GM12878 (cell line): ENCODE results near the gene PIK3R2. TPM values are rescaled to one million over a fixed set of nuclear protein-coding genes. Genes with fewer than 3 reads are reported as not detected.

Experiments
- ATAC-seq: fragments of 200-7000 bp; cut with Tn5 transposase; 3 replicates; pipeline ENCODE4 v1.9.1; 2020; ENCODE audit warnings: mild to moderate bottlenecking, moderate library complexity
- BruUV-seq: library from RNA; stranded (reverse); fragments of 400-500 nt; replicated peaks from 2 replicates; lab custom pipeline; 2021; lab: Mats Ljungman, UMichigan
- CTCF ChIA-PET: fragments of 300-600 bp; sonication (Branson Sonifier 250); formaldehyde crosslinking; extraction: SDS; loops from one replicate; lab custom pipeline; 2021; ENCODE audit warnings: inconsistent platforms; lab: Yijun Ruan, JAX
- POLR2A ChIA-PET: fragments of 350-600 bp; formaldehyde crosslinking; extraction: SDS; loops from one replicate; lab custom pipeline; 2021; ENCODE audit warnings: inconsistent platforms; lab: Charles Lee
- RAD21 ChIA-PET: fragments of 300-600 bp; sonication (Branson Sonifier 250); formaldehyde crosslinking; loops from one replicate; lab custom pipeline; 2023; ENCODE audit warnings: antibody characterized with exemption; ENCODE audit not compliant: unreplicated experiment; lab: Charles Lee
- SMC1A ChIA-PET: fragments of 300-600 bp; sonication (Branson Sonifier 250); formaldehyde crosslinking; loops from one replicate; lab custom pipeline; 2023; ENCODE audit not compliant: unreplicated experiment, uncharacterized antibody; lab: Charles Lee
- DNase-seq: peaks from one replicate; pipeline ENCODE4 v3.0.0-alpha.2; 2011; ENCODE audit warnings: low read depth, low spot score
- FAIRE-seq: peaks from 3 replicates; lab custom pipeline; 2011; peaks lifted over from hg19 to GRCh38; lab: Jason Lieb, UNC
- H2AFZ ChIP-seq: 2 replicates; pipeline ENCODE4 v1.6.0; 2011; ENCODE audit warnings: low read depth, low read length, control low read depth; ENCODE audit not compliant: control insufficient read depth
- H3K27ac ChIP-seq: 2 replicates; pipeline ENCODE4 v1.5.1; 2011; ENCODE audit warnings: control low read depth; ENCODE audit not compliant: control insufficient read depth, insufficient read depth
- H3K27me3 ChIP-seq, 2 experiments: replicated peaks in 1 of 2; 2 replicates each; pipeline versions ENCODE4 v1.6.0 to v1.6.1; 2011; ENCODE audit warnings: low read length in 1 of 2; ENCODE audit not compliant: control insufficient read depth in 2 of 2, insufficient read depth in 2 of 2
- H3K36me3 ChIP-seq, 2 experiments: 2 replicates each; pipeline ENCODE4 v1.5.1; 2011; ENCODE audit warnings: low read length in 1 of 2; ENCODE audit not compliant: control insufficient read depth in 2 of 2, insufficient read depth in 2 of 2
- H3K4me1 ChIP-seq: 2 replicates; pipeline ENCODE4 v1.6.1; 2011; ENCODE audit warnings: mild to moderate bottlenecking, low read length, moderate library complexity, mixed read lengths; ENCODE audit not compliant: control insufficient read depth, insufficient read depth
- H3K4me2 ChIP-seq: 2 replicates; pipeline ENCODE4 v1.6.0; 2011; ENCODE audit warnings: control low read depth; ENCODE audit not compliant: control insufficient read depth, insufficient read depth
- H3K4me3 ChIP-seq: fragments of 200-600 bp; sonication (generic); 2 replicates; pipeline ENCODE4 v1.5.1; 2016
- H3K79me2 ChIP-seq: 2 replicates; pipeline ENCODE4 v1.6.0; 2011; ENCODE audit warnings: low read length; ENCODE audit not compliant: control insufficient read depth, insufficient read depth
- H3K9ac ChIP-seq: 2 replicates; pipeline ENCODE4 v1.8.0; 2011; ENCODE audit warnings: low read length, control low read depth, mixed read lengths; ENCODE audit not compliant: control insufficient read depth, insufficient read depth
- H3K9me3 ChIP-seq: replicated peaks from 3 replicates; pipeline ENCODE4 v1.5.1; 2011; ENCODE audit warnings: mild to moderate bottlenecking, low read length; ENCODE audit not compliant: control insufficient read depth, insufficient read depth
- H4K20me1 ChIP-seq: 2 replicates; pipeline ENCODE4 v1.6.0; 2011; ENCODE audit not compliant: control insufficient read depth, insufficient read depth
- CHD2 ChIP-seq: IDR thresholded peaks from 2 replicates; pipeline ENCODE4 v1.6.1; 2011; ENCODE audit warnings: low read depth, low read length, improper control_type of control experiment, borderline replicate concordance
- DPF2 ChIP-seq: fragments of 450-650 bp; IDR thresholded peaks from 2 replicates; pipeline ENCODE4 v1.6.1; 2017; ENCODE audit warnings: mild to moderate bottlenecking
- FOXK2 ChIP-seq: fragments of 450-650 bp; IDR thresholded peaks from 2 replicates; pipeline ENCODE4 v1.6.1; 2017; ENCODE audit warnings: mild to moderate bottlenecking, moderate library complexity
- MXI1 ChIP-seq: fragments of 150-350 bp; IDR thresholded peaks from 2 replicates; pipeline ENCODE4 v1.6.1; 2011; ENCODE audit warnings: low read depth, mild to moderate bottlenecking, inconsistent platforms, low read length, improper control_type of control experiment
- POLR2AphosphoS2 ChIP-seq: IDR thresholded peaks from 2 replicates; pipeline ENCODE4 v1.6.1; 2011; ENCODE audit warnings: low read depth, mild to moderate bottlenecking, low read length, improper control_type of control experiment, moderate library complexity
- WGBS: methylation state at CpG from one replicate; pipeline ENCODE4 v1.1.6; 2016; ENCODE audit warnings: low lambda C conversion rate; ENCODE audit not compliant: insufficient replicate concordance, insufficient coverage; ENCODE audit errors: missing lambda C conversion rate; 5-methylcytosine and 5-hydroxymethylcytosine counted together
- in situ Hi-C: fragments of 300-500 bp; cut with MboI; formaldehyde crosslinking; loops from 9 replicates; pipeline ENCODE4 v1.14.3; 2018; ENCODE audit warnings: mixed read lengths
- intact Hi-C: fragments of 100-400 bp; cut with micrococcal nuclease; formaldehyde crosslinking; loops from one replicate; pipeline ENCODE4 v1.14.2; 2022; ENCODE audit not compliant: unreplicated experiment
- polyA plus RNA-seq, 11 experiments: library from polyadenylated mRNA; depleted of rRNA in 4 of 11; unstranded in 6 of 11; stranded (reverse) in 5 of 11; fragments of >200 nt; fragmentation: Nextera tagmentation in 4 of 11; fragmentation: Illumina TruSeq in 1 of 11; extraction: Ambion mirVana in 4 of 11; extraction: Trizol in 1 of 11; gene quantifications; 1 replicate in 1 of 11; 2 replicates in 10 of 11; pipeline versions ENCODE4 v1.2.1 to v1.2.3, GENCODE V29; 2011 to 2016; ENCODE audit warnings: inconsistent platforms in 2 of 11, missing spikeins in 2 of 11, low read depth in 1 of 11
- total RNA-seq, 4 experiments: library from RNA; depleted of rRNA in 3 of 4; stranded (reverse); fragments of >200 nt in 3 of 4; fragmentation: Illumina TruSeq in 1 of 4; extraction: Trizol in 1 of 4; gene quantifications; 2 replicates each; pipeline versions ENCODE4 v1.2.1 to v1.2.3, GENCODE V29; 2013 to 2021
- TF ChIP-seq, protein P1 (sequence below): IDR thresholded peaks from 2 replicates; pipeline ENCODE4 v1.6.1; 2011; ENCODE audit warnings: low read depth, low read length, improper control_type of control experiment, borderline replicate concordance

The PIK3R2 gene
- total and polyA plus RNA-seq, 10 of the 15 experiments (the other 5 are each of a cell fraction or from before 2014, with no cell fraction given), result 0.26 to 22.6 (median 2.5) TPM

DNA sequence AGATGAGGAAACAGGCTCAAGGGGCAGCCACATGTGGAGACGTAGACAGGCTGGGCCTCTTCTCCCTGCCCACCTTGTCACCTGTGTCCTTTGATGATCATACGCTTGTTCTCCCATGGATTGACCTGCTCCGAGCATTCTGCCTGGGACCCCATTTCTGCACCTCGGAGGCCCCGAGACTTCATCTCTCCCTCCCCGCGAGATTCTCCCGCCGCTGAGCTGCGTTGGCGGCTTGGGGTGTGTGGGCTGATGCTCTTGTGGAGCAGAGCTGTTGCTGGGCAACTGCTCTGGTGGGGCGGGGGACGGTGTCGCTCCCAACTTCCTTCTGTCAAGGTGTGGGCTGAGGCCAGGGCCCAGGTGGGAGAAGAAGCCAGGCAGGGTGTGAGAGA is 33.3 kb upstream of the PIK3R2 start:
- WGBS, result 7% methylated on average over 14 of the region's 14 CpGs
- peaks cover 23 to 26% of the 10 kb centered on the region in 2 experiments for H3K36me3 ChIP-seq
- ATAC-seq, result no peak
- peak overlapping the region; percentile 99 for H3K4me2 ChIP-seq
- peaks cover 24% of the 10 kb centered on the region for H3K4me1 ChIP-seq
- no peak overlapping the region for H2AFZ ChIP-seq
- RAD21 ChIA-PET, result no interaction called here
- TF ChIP-seq MXI1 (no peak), POLR2AphosphoS2 (no peak), CHD2 (peak; percentile 77), FOXK2 (no peak), DPF2 (peak; percentile 5; the same call in 1 of the 2 replicates)
- TF ChIP-seq, protein P1, sequence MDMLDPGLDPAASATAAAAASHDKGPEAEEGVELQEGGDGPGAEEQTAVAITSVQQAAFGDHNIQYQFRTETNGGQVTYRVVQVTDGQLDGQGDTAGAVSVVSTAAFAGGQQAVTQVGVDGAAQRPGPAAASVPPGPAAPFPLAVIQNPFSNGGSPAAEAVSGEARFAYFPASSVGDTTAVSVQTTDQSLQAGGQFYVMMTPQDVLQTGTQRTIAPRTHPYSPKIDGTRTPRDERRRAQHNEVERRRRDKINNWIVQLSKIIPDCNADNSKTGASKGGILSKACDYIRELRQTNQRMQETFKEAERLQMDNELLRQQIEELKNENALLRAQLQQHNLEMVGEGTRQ, result no peak
- no peak for FAIRE-seq
- H3K27me3 ChIP-seq, result no peaks in the 10 kb centered on the region
- no peak for DNase-seq
- no peaks in the 10 kb centered on the region; the same call in 1 of the 2 replicates for H4K20me1 ChIP-seq
- no TSS peak for BruUV-seq
- CTCF ChIA-PET, result interaction anchor here (0.9 to 2.6 kb wide), 4 partner anchors 32 to 209 kb away, joined by 3 to 9 read pairs (median 5); partner anchors contain the start of gene PIK3R2
- POLR2A ChIA-PET, result interaction anchor here (0.6 to 2.8 kb wide), 7 partner anchors 17 to 521 kb away, joined by 3 to 7 read pairs (median 3); partner anchors contain the start of gene MAST3
- peak overlapping the region; percentile 39; the same call in 1 of the 2 replicates for H3K9ac ChIP-seq
- SMC1A ChIA-PET, result interaction anchor here (1.3 to 1.6 kb wide), 2 partner anchors 29 to 64 kb away, joined by 3 to 4 read pairs; no protein-coding TSS in a partner anchor
- in situ Hi-C loops (no loop called here), intact Hi-C loops (no loop called here)
- H3K79me2 ChIP-seq, result peaks cover 21% of the 10 kb centered on the region
- H3K27ac ChIP-seq, result peak overlapping the region; percentile 61
- H3K9me3 ChIP-seq, result no peaks in the 10 kb centered on the region
- peak overlapping the region; percentile 88; the same call in 1 of the 2 replicates for H3K4me3 ChIP-seq
